Endometrium (tissue), 2 donors: ENCODE results near the gene LAMA5.

Source experiments
- FAIRE-seq: peaks from 2 replicates; lab custom pipeline; 2012; peaks lifted over from hg19 to GRCh38; lab: Jason Lieb, UNC
- donor health status: control.
- donor health status: control.

LAMA5 gene

GRCh38 chr20:62371588-62372041 is 4.5 kb upstream of the LAMA5 start:
- FAIRE-seq: no peak

GRCh38 chr20:62370807-62371587 is 3.9 kb upstream of the LAMA5 start:
- FAIRE-seq: no peak

- FAIRE-seq: no peak
Observed at GRCh38 chr20:62370115-62370806, 3.1 kb upstream of the LAMA5 start.

- no peak for FAIRE-seq
Observed at GRCh38 chr20:62369815-62370114, 2.7 kb upstream of the LAMA5 start.

- FAIRE-seq: no peak
Observed at GRCh38 chr20:62368976-62369814, 2.1 kb upstream of the LAMA5 start.

- no peak for FAIRE-seq
Observed at GRCh38 chr20:62368392-62368975, 1.4 kb upstream of the LAMA5 start.

GRCh38 chr20:62367633-62368391 is 700 bp upstream of the LAMA5 start:
- no peak for FAIRE-seq

- no peak for FAIRE-seq
Observed at GRCh38 chr20:62366370-62367135, 559 bp downstream of the LAMA5 start.

- FAIRE-seq: no peak
Observed at GRCh38 chr20:62365814-62366369, 1.2 kb downstream of the LAMA5 start.

- no peak for FAIRE-seq
Observed at GRCh38 chr20:62364911-62365736, 2.0 kb downstream of the LAMA5 start.

- FAIRE-seq: no peak
Observed at GRCh38 chr20:62363920-62364851, 2.9 kb downstream of the LAMA5 start.

- FAIRE-seq: no peak
Observed at GRCh38 chr20:62362991-62363919, 3.9 kb downstream of the LAMA5 start.

GRCh38 chr20:62362590-62362940 is 4.5 kb downstream of the LAMA5 start:
- no peak for FAIRE-seq

- no peak for FAIRE-seq
Observed at GRCh38 chr20:62361799-62362589, 5.1 kb downstream of the LAMA5 start.

- no peak for FAIRE-seq
Observed at GRCh38 chr20:62360854-62361798, 6.0 kb downstream of the LAMA5 start.
